ENCODE measurements around the gene GP1BB.
A peak's percentile ranks its signal among the peaks of the same experiment; 100 is the strongest.

Gene GP1BB

GRCh38 chr22:19716829-19717105, 6.6 kb upstream of the GP1BB start:
- TF ChIP-seq, protein P1, sequence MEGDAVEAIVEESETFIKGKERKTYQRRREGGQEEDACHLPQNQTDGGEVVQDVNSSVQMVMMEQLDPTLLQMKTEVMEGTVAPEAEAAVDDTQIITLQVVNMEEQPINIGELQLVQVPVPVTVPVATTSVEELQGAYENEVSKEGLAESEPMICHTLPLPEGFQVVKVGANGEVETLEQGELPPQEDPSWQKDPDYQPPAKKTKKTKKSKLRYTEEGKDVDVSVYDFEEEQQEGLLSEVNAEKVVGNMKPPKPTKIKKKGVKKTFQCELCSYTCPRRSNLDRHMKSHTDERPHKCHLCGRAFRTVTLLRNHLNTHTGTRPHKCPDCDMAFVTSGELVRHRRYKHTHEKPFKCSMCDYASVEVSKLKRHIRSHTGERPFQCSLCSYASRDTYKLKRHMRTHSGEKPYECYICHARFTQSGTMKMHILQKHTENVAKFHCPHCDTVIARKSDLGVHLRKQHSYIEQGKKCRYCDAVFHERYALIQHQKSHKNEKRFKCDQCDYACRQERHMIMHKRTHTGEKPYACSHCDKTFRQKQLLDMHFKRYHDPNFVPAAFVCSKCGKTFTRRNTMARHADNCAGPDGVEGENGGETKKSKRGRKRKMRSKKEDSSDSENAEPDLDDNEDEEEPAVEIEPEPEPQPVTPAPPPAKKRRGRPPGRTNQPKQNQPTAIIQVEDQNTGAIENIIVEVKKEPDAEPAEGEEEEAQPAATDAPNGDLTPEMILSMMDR (IDR thresholded peaks at IDR 0.05; ENCODE audit: borderline replicate concordance, insufficient read depth, low read depth, low read length), result no peak
- no peak overlapping the region for H3K4me3 ChIP-seq (ENCODE audit: low read depth, low read length)

- H3K4me3 ChIP-seq (ENCODE audit: low read depth, low read length), result no peak overlapping the region
- TF ChIP-seq, protein P1 (IDR thresholded peaks at IDR 0.05; ENCODE audit: borderline replicate concordance, insufficient read depth, low read depth, low read length), result no peak
These were observed 6.2 kb upstream of the GP1BB start for GRCh38 chr22:19717181-19717580.

- TF ChIP-seq, protein P1 (IDR thresholded peaks at IDR 0.05; ENCODE audit: borderline replicate concordance, insufficient read depth, low read depth, low read length), result peak; percentile 97
These were observed 5.5 kb upstream of the GP1BB start for GRCh38 chr22:19717691-19718455.

GRCh38 chr22:19718456-19719049, 4.8 kb upstream of the GP1BB start:
- TF ChIP-seq, protein P1 (IDR thresholded peaks at IDR 0.05; ENCODE audit: borderline replicate concordance, insufficient read depth, low read depth, low read length), result no peak
- H3K4me3 ChIP-seq (ENCODE audit: low read depth, low read length), result no peak overlapping the region

More at GRCh38 chr22:19717691-19718455, 5.5 kb upstream of the GP1BB start:
- peak overlapping the region; percentile 43 for H3K4me3 ChIP-seq (ENCODE audit: low read depth, low read length)

GRCh38 chr22:19719050-19719482, 4.3 kb upstream of the GP1BB start:
- TF ChIP-seq, protein P1 (IDR thresholded peaks at IDR 0.05; ENCODE audit: borderline replicate concordance, insufficient read depth, low read depth, low read length), result no peak

DNA sequence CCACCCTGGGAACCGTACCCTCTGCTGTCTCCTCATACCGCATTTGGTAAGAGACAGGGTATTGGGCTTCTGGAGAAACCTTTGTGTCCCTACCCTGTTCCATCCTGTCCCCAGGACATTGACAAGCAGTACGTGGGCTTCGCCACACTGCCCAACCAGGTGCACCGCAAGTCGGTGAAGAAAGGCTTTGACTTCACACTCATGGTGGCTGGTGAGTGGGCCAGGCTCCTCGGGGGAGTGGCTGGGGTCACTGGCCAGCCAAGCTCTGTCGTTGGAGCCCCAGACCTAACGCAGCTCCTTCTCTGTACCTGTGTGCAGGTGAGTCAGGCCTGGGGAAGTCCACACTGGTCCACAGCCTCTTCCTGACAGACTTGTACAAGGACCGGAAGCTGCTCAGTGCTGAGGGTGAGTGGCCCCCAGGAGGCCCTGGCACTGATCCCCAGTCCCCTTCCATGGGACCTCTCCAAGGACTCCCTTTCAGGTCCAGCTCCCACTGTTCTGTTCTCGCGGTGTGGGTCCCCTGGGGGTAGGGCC, 3.8 kb upstream of the GP1BB start:
- no peak overlapping the region for H3K4me3 ChIP-seq (ENCODE audit: low read depth, low read length)

More at GRCh38 chr22:19719050-19719482, 4.3 kb upstream of the GP1BB start:
- no peak overlapping the region for H3K4me3 ChIP-seq (ENCODE audit: low read depth, low read length)

More for the DNA sequence above, 3.8 kb upstream of the GP1BB start:
- TF ChIP-seq, protein P1 (IDR thresholded peaks at IDR 0.05; ENCODE audit: borderline replicate concordance, insufficient read depth, low read depth, low read length), result no peak
